CD4-positive, CD25-positive, alpha-beta regulatory T cell (primary cell): ENCODE results near the gene SLC30A9. TPM values are rescaled to one million over a fixed set of nuclear protein-coding genes. Genes with fewer than 3 reads are reported as not detected.

Experiments used
- ATAC-seq, 2 donors: fragments of 150-1000 bp; cut with Tn5 transposase; one replicate each; pipeline ENCODE4 v1.10.0; 2021; ENCODE audit warnings: low read depth in 2 of 2, moderate number of reproducible peaks in 2 of 2, moderate library complexity in 1 of 2
- DNase-seq, 3 donors: peaks; one replicate each; pipeline versions ENCODE4 v3.0.0 to v3.0.0-alpha.2; 2012 to 2022; ENCODE audit warnings: mixed read lengths in 1 of 3
- H3K27ac ChIP-seq: one replicate; pipeline ENCODE4 v1.7.0; 2013; ENCODE audit warnings: mild to moderate bottlenecking, low read length; ENCODE audit not compliant: insufficient read depth, poor library complexity, severe bottlenecking
- H3K27me3 ChIP-seq: one replicate; pipeline ENCODE4 v1.7.0; 2013; ENCODE audit warnings: low read length; ENCODE audit not compliant: control insufficient read depth, insufficient read depth
- H3K36me3 ChIP-seq: one replicate; pipeline ENCODE4 v1.7.0; 2013; ENCODE audit warnings: mild to moderate bottlenecking, low read length, moderate library complexity; ENCODE audit not compliant: control insufficient read depth, insufficient read depth
- H3K4me1 ChIP-seq: 2 replicates; pipeline ENCODE4 v1.7.0; 2013; ENCODE audit warnings: mild to moderate bottlenecking, low read length; ENCODE audit not compliant: insufficient read depth, control insufficient read depth, poor library complexity, severe bottlenecking
- H3K4me3 ChIP-seq: one replicate; pipeline ENCODE4 v1.7.0; 2013; ENCODE audit warnings: low read depth, mild to moderate bottlenecking, low read length, moderate library complexity
- H3K9me3 ChIP-seq, 2 experiments: 1 replicate in 1 of 2; 2 replicates in 1 of 2; pipeline ENCODE4 v1.7.0; 2013; ENCODE audit warnings: low read length in 2 of 2, mild to moderate bottlenecking in 1 of 2, moderate library complexity in 1 of 2; ENCODE audit not compliant: control insufficient read depth in 2 of 2
- H3K27ac Mint-ChIP-seq, 3 donors: one replicate each; pipeline ENCODE4 v1.8.0; 2020 to 2022; ENCODE audit warnings: mild to moderate bottlenecking in 3 of 3, mixed read lengths in 3 of 3, moderate library complexity in 2 of 3
- H3K27me3 Mint-ChIP-seq: one replicate; pipeline ENCODE4 v1.8.0; 2022; ENCODE audit warnings: mild to moderate bottlenecking, mixed read lengths
- H3K36me3 Mint-ChIP-seq: one replicate; pipeline ENCODE4 v1.8.0; 2020; ENCODE audit warnings: mixed read lengths
- H3K4me1 Mint-ChIP-seq, 4 donors: one replicate each; pipeline ENCODE4 v1.8.0; 2020 to 2022; ENCODE audit warnings: mixed read lengths in 4 of 4, mild to moderate bottlenecking in 1 of 4
- H3K4me3 Mint-ChIP-seq, 4 donors: one replicate each; pipeline ENCODE4 v1.8.0; 2020 to 2022; ENCODE audit warnings: mild to moderate bottlenecking in 4 of 4, mixed read lengths in 4 of 4, moderate library complexity in 3 of 4
- H3K9me3 Mint-ChIP-seq, 7 donors: one replicate each; pipeline ENCODE4 v1.8.0; 2020 to 2022; ENCODE audit warnings: mixed read lengths in 7 of 7, mild to moderate bottlenecking in 3 of 7, moderate library complexity in 2 of 7
- polyA plus RNA-seq, 4 donors: library from polyadenylated mRNA; unstranded; fragments of 300-500 nt; fragmentation: Illumina TruSeq; gene quantifications; one replicate each; pipeline ENCODE4 v1.2.3, GENCODE V29; 2021
- total RNA-seq: library from RNA; stranded (reverse); gene quantifications from one replicate; pipeline ENCODE4 v1.2.3, GENCODE V29; 2022

SLC30A9 gene
- 24.5 TPM for total RNA-seq
- 10 to 100 TPM; 39.0 to 58.5 (median 44.9) TPM for polyA plus RNA-seq

GRCh38 chr4:41990365-41991111 is at the start of gene SLC30A9:
SLC30A9 (plus strand) TSS chr4:41990530; CDS start chr4:41990652, 122 bp downstream.
- Mint-ChIP-seq H3K4me1 (peaks cover 14 to 39% (median 25%) of the 10 kb centered on the region in 4 donors), H3K36me3 (peaks cover 3% of the 10 kb centered on the region), H3K27me3 (no peaks in the 10 kb centered on the region), H3K9me3 (no peaks in the 10 kb centered on the region), H3K27ac (peak within 1 kb of the TSS; percentile 94 to 100 (median 99)), H3K4me3 (peak within 1 kb of the TSS; percentile 94 to 99 (median 98))
- DNase-seq (peak; percentile 94 to 97 (median 94)), ATAC-seq (peak; percentile 95 to 96)
- Histone ChIP-seq H3K9me3 (no peaks in the 10 kb centered on the region), H3K36me3 (no peaks in the 10 kb centered on the region), H3K27ac (peak within 1 kb of the TSS; percentile 82), H3K4me1 (peaks cover 16% of the 10 kb centered on the region), H3K27me3 (no peaks in the 10 kb centered on the region), H3K4me3 (peak within 1 kb of the TSS; percentile 93)

- ATAC-seq (no peak), DNase-seq (no peak)
- Histone ChIP-seq H3K27me3 (no peaks in the 10 kb centered on the region), H3K27ac (no peak overlapping the region), H3K36me3 (peaks cover 43% of the 10 kb centered on the region), H3K9me3 (no peaks in the 10 kb centered on the region), H3K4me3 (no peak overlapping the region), H3K4me1 (peaks cover 19% of the 10 kb centered on the region)
- Mint-ChIP-seq H3K9me3 (no peaks in the 10 kb centered on the region), H3K27me3 (no peaks in the 10 kb centered on the region), H3K36me3 (peaks cover 21% of the 10 kb centered on the region), H3K4me1 (peaks cover 42 to 60% (median 47%) of the 10 kb centered on the region in 4 donors), H3K27ac (no peak overlapping the region), H3K4me3 (no peak overlapping the region)
Measured at GRCh38 chr4:41940834-41941233, 49.5 kb upstream of the SLC30A9 start.

DNA sequence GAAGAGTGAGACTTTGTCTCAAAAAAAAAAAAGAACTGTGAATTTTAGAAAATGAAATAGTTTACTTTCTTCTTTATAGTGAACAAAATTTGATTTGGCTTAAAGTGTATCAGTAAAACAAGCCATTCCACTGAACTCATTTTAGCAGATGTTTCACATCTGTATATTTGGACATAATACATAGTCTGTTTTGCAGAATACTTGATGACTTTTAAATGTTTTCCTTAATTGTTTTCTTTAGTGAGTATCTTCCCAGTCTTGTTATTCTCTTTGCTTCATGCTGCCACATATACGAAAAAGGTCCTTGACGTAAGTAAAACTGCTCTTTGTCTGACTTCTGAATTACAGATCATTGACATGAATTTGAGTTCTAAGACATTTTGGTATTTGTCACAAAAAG is 46.8 kb upstream of the SLC30A9 start:
- Histone ChIP-seq H3K4me1 (no peaks in the 10 kb centered on the region), H3K9me3 (no peaks in the 10 kb centered on the region), H3K36me3 (peaks cover 49% of the 10 kb centered on the region), H3K4me3 (no peak overlapping the region), H3K27me3 (no peaks in the 10 kb centered on the region), H3K27ac (no peak overlapping the region)
- Mint-ChIP-seq H3K4me1 (peaks cover 30 to 40% (median 35%) of the 10 kb centered on the region in 4 donors), H3K4me3 (no peak overlapping the region), H3K27me3 (no peaks in the 10 kb centered on the region), H3K36me3 (peaks cover 23% of the 10 kb centered on the region), H3K27ac (no peak overlapping the region), H3K9me3 (no peaks in the 10 kb centered on the region)
- DNase-seq (no peak), ATAC-seq (no peak)

DNA sequence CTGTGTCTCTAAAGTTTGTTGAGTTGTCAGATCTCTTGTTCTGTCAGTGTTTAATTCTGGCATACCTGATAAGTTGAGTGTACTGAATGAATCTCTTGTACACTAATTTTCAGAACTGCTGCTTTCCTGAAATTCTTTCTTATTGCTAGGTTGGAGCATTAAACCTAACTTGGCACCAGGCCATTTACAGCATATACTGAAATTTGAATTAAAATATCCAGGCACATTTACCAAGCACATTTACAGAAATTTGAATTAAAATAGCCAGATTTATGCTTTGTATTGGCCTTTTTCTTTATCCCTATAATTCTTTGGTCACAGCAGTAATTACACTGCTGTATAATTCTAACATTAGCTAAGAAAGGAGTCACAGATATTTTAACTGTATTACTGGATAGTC is 46.2 kb upstream of the SLC30A9 start:
- H3K27ac Mint-ChIP-seq, result no peak overlapping the region
- Histone ChIP-seq H3K4me1 (no peaks in the 10 kb centered on the region), H3K27me3 (no peaks in the 10 kb centered on the region), H3K9me3 (no peaks in the 10 kb centered on the region), H3K27ac (no peak overlapping the region), H3K4me3 (no peak overlapping the region), H3K36me3 (peaks cover 50% of the 10 kb centered on the region)
- peaks cover 27 to 39% (median 32%) of the 10 kb centered on the region in 4 donors for H3K4me1 Mint-ChIP-seq
- H3K36me3 Mint-ChIP-seq, result peaks cover 23% of the 10 kb centered on the region
- no peak overlapping the region for H3K4me3 Mint-ChIP-seq
- H3K9me3 Mint-ChIP-seq, result no peaks in the 10 kb centered on the region
- ATAC-seq (no peak), DNase-seq (no peak)
- no peaks in the 10 kb centered on the region for H3K27me3 Mint-ChIP-seq

- ATAC-seq, result no peak
- Mint-ChIP-seq H3K27me3 (no peaks in the 10 kb centered on the region), H3K27ac (peak overlapping the region in 1 of 3 donors; percentile 21), H3K4me1 (peaks cover 8 to 16% (median 12%) of the 10 kb centered on the region in 4 donors), H3K4me3 (no peak overlapping the region), H3K36me3 (peaks cover 43% of the 10 kb centered on the region), H3K9me3 (no peaks in the 10 kb centered on the region)
- DNase-seq, result peak in 1 of 3 donors; percentile 37
- Histone ChIP-seq H3K27me3 (no peaks in the 10 kb centered on the region), H3K4me1 (no peaks in the 10 kb centered on the region), H3K36me3 (peaks cover 79% of the 10 kb centered on the region), H3K4me3 (no peak overlapping the region), H3K27ac (no peak overlapping the region), H3K9me3 (no peaks in the 10 kb centered on the region)
Measured at GRCh38 chr4:41949531-41949930, 40.8 kb upstream of the SLC30A9 start.

DNA sequence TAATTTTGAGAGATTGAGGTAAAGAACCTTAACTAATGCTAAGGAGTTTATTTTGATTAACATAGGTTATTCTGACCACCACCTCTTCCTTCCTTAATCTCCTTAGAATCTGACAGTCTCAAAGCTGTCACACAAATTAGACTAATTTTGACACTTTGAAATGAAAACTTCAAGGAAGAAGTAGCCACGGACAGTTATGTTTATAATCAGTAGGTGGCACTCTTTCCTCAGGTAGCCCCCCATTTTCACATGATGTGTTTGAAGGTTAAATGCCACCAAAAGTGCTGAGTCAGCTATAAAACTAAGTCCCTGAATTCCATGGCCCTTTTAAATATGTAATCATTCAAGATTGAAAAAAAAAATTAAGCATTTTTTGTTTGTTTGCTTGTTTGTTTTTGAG is 32.7 kb upstream of the SLC30A9 start:
- no peaks in the 10 kb centered on the region for H3K27me3 Mint-ChIP-seq
- peak in 2 of 3 donors; percentile 16 to 44 for DNase-seq
- H3K4me3 Mint-ChIP-seq, result no peak overlapping the region
- H3K36me3 ChIP-seq, result peaks cover 27% of the 10 kb centered on the region
- no peaks in the 10 kb centered on the region for H3K4me1 ChIP-seq
- peaks cover 0 to under 1% (median 0%) of the 10 kb centered on the region in 4 donors for H3K4me1 Mint-ChIP-seq
- H3K9me3 Mint-ChIP-seq, result no peaks in the 10 kb centered on the region
- H3K36me3 Mint-ChIP-seq, result peaks cover 12% of the 10 kb centered on the region
- no peak overlapping the region for H3K4me3 ChIP-seq
- H3K27ac ChIP-seq, result no peak overlapping the region
- ATAC-seq, result no peak
- no peaks in the 10 kb centered on the region for H3K27me3 ChIP-seq
- H3K9me3 ChIP-seq, result no peaks in the 10 kb centered on the region
- no peak overlapping the region for H3K27ac Mint-ChIP-seq

GRCh38 chr4:41963105-41963504 is 27.2 kb upstream of the SLC30A9 start:
- ATAC-seq (no peak), DNase-seq (peak in 2 of 3 donors; percentile 16 to 57)
- Mint-ChIP-seq H3K27ac (no peak overlapping the region), H3K27me3 (no peaks in the 10 kb centered on the region), H3K9me3 (peaks cover 0 to 4% (median under 1%) of the 10 kb centered on the region in 7 donors), H3K4me1 (no peaks in the 10 kb centered on the region), H3K36me3 (no peaks in the 10 kb centered on the region), H3K4me3 (no peak overlapping the region)
- Histone ChIP-seq H3K36me3 (no peaks in the 10 kb centered on the region), H3K4me1 (no peaks in the 10 kb centered on the region), H3K27ac (no peak overlapping the region), H3K27me3 (no peaks in the 10 kb centered on the region), H3K9me3 (peaks cover 0 to under 1% of the 10 kb centered on the region in 2 experiments), H3K4me3 (no peak overlapping the region)

DNA sequence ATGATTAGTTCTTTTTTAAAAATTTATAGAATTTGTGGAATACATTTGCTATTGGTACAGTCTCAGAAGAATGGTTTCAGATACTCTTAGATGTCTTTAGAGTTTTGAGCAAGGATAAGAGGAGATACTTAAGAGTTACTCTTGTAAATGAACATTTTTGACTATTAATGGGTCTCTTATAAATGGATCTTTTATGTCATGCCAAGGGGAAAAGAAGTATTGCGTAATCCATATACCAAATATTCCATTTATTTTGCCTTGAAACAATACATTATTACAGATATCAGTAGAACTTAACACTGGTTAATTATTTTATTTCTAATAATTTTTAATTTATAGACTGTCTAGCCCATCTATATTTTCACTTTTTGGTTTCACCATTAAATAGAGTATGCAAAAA is 25.9 kb upstream of the SLC30A9 start:
- no peak overlapping the region for H3K27ac Mint-ChIP-seq
- no peak for DNase-seq
- no peak overlapping the region for H3K27ac ChIP-seq
- H3K4me3 Mint-ChIP-seq, result no peak overlapping the region
- no peaks in the 10 kb centered on the region for H3K36me3 Mint-ChIP-seq
- H3K4me1 ChIP-seq, result no peaks in the 10 kb centered on the region
- H3K4me1 Mint-ChIP-seq, result no peaks in the 10 kb centered on the region
- H3K9me3 ChIP-seq, result peaks cover 0 to 11% of the 10 kb centered on the region in 2 experiments
- no peaks in the 10 kb centered on the region for H3K36me3 ChIP-seq
- no peaks in the 10 kb centered on the region for H3K27me3 Mint-ChIP-seq
- no peak for ATAC-seq
- no peaks in the 10 kb centered on the region for H3K27me3 ChIP-seq
- H3K4me3 ChIP-seq, result no peak overlapping the region
- peaks cover 0 to 14% (median 3%) of the 10 kb centered on the region in 7 donors for H3K9me3 Mint-ChIP-seq
